DOHH2 (cell line): ENCODE measurements around the gene MTA2.

Experiments
- CTCF ChIP-seq: fragments of 200-600 bp; sonication (generic); IDR thresholded peaks from one replicate; pipeline ENCODE4 v1.5.1; 2014; ENCODE audit warnings: antibody characterized with exemption, mild to moderate bottlenecking, low read depth, low read length; ENCODE audit not compliant: poor library complexity, severe bottlenecking
- EZH2phosphoT487 ChIP-seq: fragments of 200-600 bp; sonication (generic); IDR thresholded peaks from 2 replicates; pipeline ENCODE4 v1.6.1; 2017; ENCODE audit warnings: borderline replicate concordance, mild to moderate bottlenecking, antibody characterized with exemption, low read length, moderate library complexity, mixed read lengths

GRCh38 chr11:62567018-62567633 is 34.5 kb downstream of the MTA2 start:
- TF ChIP-seq CTCF: no peak
- TF ChIP-seq EZH2phosphoT487: no peak
